ENCODE measurements around the gene FAM168A. TPM values are rescaled to one million over a fixed set of nuclear protein-coding genes. Genes with fewer than 3 reads are reported as not detected.

The FAM168A gene
- total and polyA plus RNA-seq, 10 of the 15 experiments (the other 5 are each of a cell fraction or from before 2014, with no cell fraction given), result 1.7 to 20.0 (median 10.0) TPM

- ATAC-seq (no peak), FAIRE-seq (no peak), DNase-seq (ENCODE audit: low read depth, low spot score) (no peak)
- no peak overlapping the region for H3K4me2 ChIP-seq (ENCODE audit: control insufficient read depth, insufficient read depth)
- ChIA-PET POLR2A (no interaction called here), RAD21 (ENCODE audit: unreplicated experiment) (interaction anchor here (1.1 to 2.2 kb wide), 2 partner anchors 28 to 66 kb away, joined by 4 to 8 read pairs; no protein-coding TSS in a partner anchor), SMC1A (ENCODE audit: uncharacterized antibody, unreplicated experiment) (interaction anchor here (2.6 kb wide), 1 partner anchor 247 kb away, joined by 5 read pairs; no protein-coding TSS in a partner anchor), CTCF (interaction anchor here (0.7 to 3.8 kb wide), 5 partner anchors 10 to 168 kb away, joined by 3 to 19 read pairs (median 3); no protein-coding TSS in a partner anchor)
- H3K4me3 ChIP-seq, result no peak overlapping the region
- no TSS peak for BruUV-seq (replicated peaks)
- no peak overlapping the region for H3K27ac ChIP-seq (ENCODE audit: control insufficient read depth, insufficient read depth)
- no peak overlapping the region for H2AFZ ChIP-seq (ENCODE audit: control insufficient read depth, low read depth, low read length)
- no peaks in the 10 kb centered on the region for H3K9me3 ChIP-seq (replicated peaks; ENCODE audit: control insufficient read depth, insufficient read depth, low read length)
- peaks cover 9% of the 10 kb centered on the region; the same call in 1 of the 2 replicates for H3K4me1 ChIP-seq (ENCODE audit: control insufficient read depth, insufficient read depth, low read length)
- 74% methylated on average over 2 of the region's 2 CpGs for WGBS (ENCODE audit: insufficient coverage, insufficient replicate concordance, low lambda C conversion rate, missing lambda C conversion rate)
- H4K20me1 ChIP-seq (ENCODE audit: control insufficient read depth, insufficient read depth), result no peaks in the 10 kb centered on the region
- no peaks in the 10 kb centered on the region for H3K27me3 ChIP-seq (replicated peaks in 1 of 2; ENCODE audit: control insufficient read depth in 2 of 2, insufficient read depth in 2 of 2, low read length in 1 of 2)
- peaks cover 2 to 3% of the 10 kb centered on the region in 2 experiments; a peak in 2 of 4 replicates for H3K36me3 ChIP-seq (ENCODE audit: control insufficient read depth in 2 of 2, insufficient read depth in 2 of 2, low read length in 1 of 2)
- TF ChIP-seq TAF1 (IDR thresholded peaks at IDR 0.05; ENCODE audit: borderline replicate concordance, low read depth, low read length), result no peak
- no peak for TF ChIP-seq KDM1A (IDR thresholded peaks at IDR 0.05; ENCODE audit: borderline replicate concordance)
- no peak for TF ChIP-seq E4F1 (IDR thresholded peaks at IDR 0.05; ENCODE audit: borderline replicate concordance, partially characterized antibody)
- TF ChIP-seq BHLHE40 (IDR thresholded peaks at IDR 0.05; ENCODE audit: borderline replicate concordance in 1 of 2, low read depth in 2 of 2, low read length in 1 of 2), result no peak
- TF ChIP-seq ZNF274 (IDR thresholded peaks at IDR 0.05; ENCODE audit: insufficient read depth, insufficient read length), result no peak
- TF ChIP-seq SUPT20H (IDR thresholded peaks at IDR 0.05; ENCODE audit: borderline replicate concordance, control insufficient read depth, low read depth, low read length), result no peak
- TF ChIP-seq SREBF2 (IDR thresholded peaks at IDR 0.05; ENCODE audit: low read length), result no peak
- TF ChIP-seq BRCA1 (IDR thresholded peaks at IDR 0.05; ENCODE audit: low read depth, low read length), result no peak
- no peak overlapping the region for H3K9ac ChIP-seq (ENCODE audit: control insufficient read depth, insufficient read depth, low read length)
- H3K79me2 ChIP-seq (ENCODE audit: control insufficient read depth, insufficient read depth, low read length), result no peaks in the 10 kb centered on the region
- intact Hi-C loops (cut with micrococcal nuclease; ENCODE audit: unreplicated experiment) (no loop called here), in situ Hi-C loops (cut with MboI) (no loop called here)
Observed at GRCh38 chr11:73413256-73413655, 184.7 kb downstream of the FAM168A start.
